ENCODE results near the gene PTPRE. TPM values are rescaled to one million over a fixed set of nuclear protein-coding genes. Genes with fewer than 3 reads are reported as not detected.

The PTPRE gene
- total RNA-seq, 1 donor from 2014 or later, result 0.21 TPM

GRCh38 chr10:127982601-127983000, 75.7 kb downstream of the PTPRE start:
- TF ChIP-seq CTCF (IDR thresholded peaks at IDR 0.05) (no peak), EZH2 (IDR thresholded peaks at IDR 0.05) (no peak), EZH2phosphoT487 (IDR thresholded peaks at IDR 0.05) (no peak)
- H3K27ac ChIP-seq, result no peak overlapping the region

GRCh38 chr10:127983344-127984100, 76.6 kb downstream of the PTPRE start:
- H3K27ac ChIP-seq, result no peak overlapping the region
- no peaks in the 10 kb centered on the region for H3K9me3 ChIP-seq (ENCODE audit: low read depth)
- TF ChIP-seq EZH2phosphoT487 (IDR thresholded peaks at IDR 0.05) (no peak), EZH2 (IDR thresholded peaks at IDR 0.05) (no peak), CTCF (IDR thresholded peaks at IDR 0.05) (no peak)
- H3K79me2 ChIP-seq (ENCODE audit: low read depth), result no peaks in the 10 kb centered on the region
- H4K20me1 ChIP-seq (ENCODE audit: low read depth), result no peaks in the 10 kb centered on the region
- Mint-ChIP-seq H3K27ac (no peak overlapping the region), H3K36me3 (no peaks in the 10 kb centered on the region), H3K9me3 (peaks cover 7% of the 10 kb centered on the region), H3K4me1 (peaks cover 10% of the 10 kb centered on the region), H3K4me3 (no peak overlapping the region), H3K27me3 (ENCODE audit: insufficient read depth, low read depth) (peaks cover 3% of the 10 kb centered on the region)
- H3K4me2 ChIP-seq, result no peak overlapping the region
- peaks cover 8% of the 10 kb centered on the region for H3K4me1 ChIP-seq
- no peaks in the 10 kb centered on the region for H3K36me3 ChIP-seq
- no peak overlapping the region for H2AFZ ChIP-seq (replicated peaks)
- H3F3A ChIP-seq (ENCODE audit: low read depth), result no peaks in the 10 kb centered on the region
- H3K27me3 ChIP-seq, result no peaks in the 10 kb centered on the region
- H3K4me3 ChIP-seq, result no peak overlapping the region
- no peak for DNase-seq (ENCODE audit: low spot score)
- no peak overlapping the region for H3K9ac ChIP-seq

More at GRCh38 chr10:127982601-127983000, 75.7 kb downstream of the PTPRE start:
- Mint-ChIP-seq H3K27ac (no peak overlapping the region), H3K9me3 (peaks cover 7% of the 10 kb centered on the region), H3K36me3 (no peaks in the 10 kb centered on the region), H3K27me3 (ENCODE audit: insufficient read depth, low read depth) (peaks cover 4% of the 10 kb centered on the region), H3K4me3 (no peak overlapping the region), H3K4me1 (peaks cover 12% of the 10 kb centered on the region)
- H2AFZ ChIP-seq (replicated peaks), result no peak overlapping the region
- H3K27me3 ChIP-seq, result no peaks in the 10 kb centered on the region
- no peaks in the 10 kb centered on the region for H3K36me3 ChIP-seq
- H3K4me2 ChIP-seq, result no peak overlapping the region
- no peaks in the 10 kb centered on the region for H4K20me1 ChIP-seq (ENCODE audit: low read depth)
- H3K79me2 ChIP-seq (ENCODE audit: low read depth), result no peaks in the 10 kb centered on the region
- H3K4me1 ChIP-seq, result peaks cover 8% of the 10 kb centered on the region
- H3K9ac ChIP-seq, result no peak overlapping the region
- H3K9me3 ChIP-seq (ENCODE audit: low read depth), result no peaks in the 10 kb centered on the region
- DNase-seq (ENCODE audit: low spot score), result no peak
- H3K4me3 ChIP-seq, result no peak overlapping the region
- no peaks in the 10 kb centered on the region for H3F3A ChIP-seq (ENCODE audit: low read depth)

GRCh38 chr10:127984945-127985344, 78.0 kb downstream of the PTPRE start:
- Histone ChIP-seq H3K4me3 (no peak overlapping the region), H2AFZ (replicated peaks) (no peak overlapping the region), H3K27ac (no peak overlapping the region), H3K4me1 (peaks cover 8% of the 10 kb centered on the region), H4K20me1 (ENCODE audit: low read depth) (no peaks in the 10 kb centered on the region), H3K9me3 (ENCODE audit: low read depth) (no peaks in the 10 kb centered on the region), H3K36me3 (no peaks in the 10 kb centered on the region), H3K4me2 (no peak overlapping the region), H3K79me2 (ENCODE audit: low read depth) (no peaks in the 10 kb centered on the region), H3K9ac (no peak overlapping the region), H3K27me3 (no peaks in the 10 kb centered on the region), H3F3A (ENCODE audit: low read depth) (no peaks in the 10 kb centered on the region)
- Mint-ChIP-seq H3K36me3 (no peaks in the 10 kb centered on the region), H3K9me3 (peaks cover 4% of the 10 kb centered on the region), H3K4me1 (peaks cover 17% of the 10 kb centered on the region), H3K27me3 (ENCODE audit: insufficient read depth, low read depth) (no peaks in the 10 kb centered on the region), H3K4me3 (no peak overlapping the region), H3K27ac (no peak overlapping the region)
- no peak for DNase-seq (ENCODE audit: low spot score)
- TF ChIP-seq EZH2phosphoT487 (IDR thresholded peaks at IDR 0.05), result no peak
- TF ChIP-seq EZH2 (IDR thresholded peaks at IDR 0.05), result no peak
- TF ChIP-seq CTCF (IDR thresholded peaks at IDR 0.05), result no peak

All from neural progenitor cell (in vitro differentiated cells).